Hematopoietic multipotent progenitor cell treated with erythropoietin and hydrocortisone succinate and interleukin-3 and kit ligand, for 8 days (in vitro differentiated cells): ENCODE measurements around the gene SPRR4.
"Not testable (repeated sequence)": the region's sequence is repeated elsewhere in the genome, so short reads cannot be mapped to it uniquely, and the experiment has no call there.

ENCODE experiments used
- DNase-seq: peaks from one replicate; pipeline ENCODE4 v3.0.0-alpha.2; 2015

SPRR4 gene

GRCh38 chr1:152967201-152967600, 3.2 kb upstream of the SPRR4 start:
- DNase-seq: no peak

GRCh38 chr1:152968248-152968647, 2.2 kb upstream of the SPRR4 start:
- no peak for DNase-seq

GRCh38 chr1:152969036-152969435, 1.4 kb upstream of the SPRR4 start:
- DNase-seq: no peak

GRCh38 chr1:152972196-152972886, 1.9 kb downstream of the SPRR4 start:
- DNase-seq: no peak

GRCh38 chr1:152976688-152977087, 6.2 kb downstream of the SPRR4 start:
- DNase-seq: no peak

GRCh38 chr1:152977614-152978013, 7.2 kb downstream of the SPRR4 start:
- DNase-seq: no peak

GRCh38 chr1:152980676-152981075, 10.2 kb downstream of the SPRR4 start:
- no peak for DNase-seq

- no peak for DNase-seq
Measured at GRCh38 chr1:152981146-152981871, 10.9 kb downstream of the SPRR4 start.

GRCh38 chr1:152982076-152982475, 11.6 kb downstream of the SPRR4 start:
- no peak for DNase-seq

- no peak for DNase-seq
Measured at GRCh38 chr1:152983234-152983633, 12.8 kb downstream of the SPRR4 start.

- no peak for DNase-seq
Measured at GRCh38 chr1:152983743-152984142, 13.3 kb downstream of the SPRR4 start, which contains the start of gene SPRR1A. Gene SPRR1A, plus strand, starts transcription at chr1:152984081. Its CDS starts 1,150 bp downstream, at chr1:152985231.

GRCh38 chr1:152986578-152986977, 16.1 kb downstream of the SPRR4 start:
- no peak for DNase-seq

GRCh38 chr1:152993186-152993585, 22.7 kb downstream of the SPRR4 start:
- no peak for DNase-seq

- DNase-seq: no peak
Measured at GRCh38 chr1:152995842-152996241, 25.4 kb downstream of the SPRR4 start.

GRCh38 chr1:152996633-152997400, 26.4 kb downstream of the SPRR4 start:
- DNase-seq: no peak

GRCh38 chr1:152997901-152998300, 27.5 kb downstream of the SPRR4 start:
- no peak for DNase-seq

- no peak for DNase-seq
Measured at GRCh38 chr1:152998476-152998875, 28.0 kb downstream of the SPRR4 start.

- no peak for DNase-seq
Measured at GRCh38 chr1:152999818-153000217, 29.4 kb downstream of the SPRR4 start.

GRCh38 chr1:153000294-153000693, 29.8 kb downstream of the SPRR4 start:
- DNase-seq: no peak

- DNase-seq: no peak
Measured at GRCh38 chr1:153001382-153001781, 30.9 kb downstream of the SPRR4 start, which contains the start of gene SPRR3. Gene SPRR3, plus strand, starts transcription at chr1:153001749. Its CDS starts 1,272 bp downstream, at chr1:153003021.

GRCh38 chr1:153011235-153011758, 40.8 kb downstream of the SPRR4 start:
- not testable (repeated sequence) for DNase-seq

- DNase-seq: not testable (repeated sequence)
Measured at GRCh38 chr1:153021829-153022228, 51.4 kb downstream of the SPRR4 start.
